Choroid plexus epithelial cell (primary cell): ENCODE measurements around the gene ZBTB7C.

Source experiments
- DNase-seq: peaks from one replicate; pipeline ENCODE4 v3.0.0-alpha.2; 2010; ENCODE audit warnings: low read depth
- H3K4me3 ChIP-seq: 2 replicates; pipeline ENCODE4 v1.5.1; 2011; ENCODE audit warnings: low read depth, mild to moderate bottlenecking, control low read depth, low read length, moderate library complexity
- CTCF ChIP-seq: conservative IDR thresholded peaks from 2 replicates; pipeline ENCODE4 v1.5.1; 2011; ENCODE audit warnings: low read depth, mild to moderate bottlenecking, control low read depth, inconsistent platforms, low read length, moderate library complexity

Gene ZBTB7C

GRCh38 chr18:48125724-48126123, 283.5 kb downstream of the ZBTB7C start:
- no peak overlapping the region for H3K4me3 ChIP-seq
- TF ChIP-seq CTCF = no peak
- no peak for DNase-seq

GRCh38 chr18:48124857-48125626, 284.1 kb downstream of the ZBTB7C start:
- no peak for TF ChIP-seq CTCF
- no peak overlapping the region for H3K4me3 ChIP-seq
- no peak for DNase-seq

DNA sequence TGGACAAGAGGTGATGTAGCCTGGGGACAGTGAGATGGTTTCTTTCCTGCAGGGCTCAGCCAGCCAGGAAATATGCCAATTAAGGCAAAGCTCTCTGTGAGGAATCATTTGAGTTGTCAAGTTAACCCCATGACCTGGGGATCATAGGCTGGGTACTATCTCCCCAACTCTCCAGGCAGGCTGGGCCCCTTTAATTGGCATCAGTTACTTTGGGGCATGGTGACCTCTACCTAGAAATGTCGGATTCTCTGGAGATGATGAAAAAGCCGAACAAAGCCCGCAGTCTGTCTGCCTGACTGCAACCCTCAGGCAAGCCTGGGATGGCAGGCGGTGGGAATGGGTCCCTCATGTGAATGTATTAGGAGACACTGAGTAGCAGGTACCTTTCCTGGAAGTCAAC, 285.2 kb downstream of the ZBTB7C start:
- TF ChIP-seq CTCF = no peak
- DNase-seq = no peak
- no peak overlapping the region for H3K4me3 ChIP-seq

- no peak for DNase-seq
- no peak for TF ChIP-seq CTCF
- H3K4me3 ChIP-seq = no peak overlapping the region
Observed at GRCh38 chr18:48123324-48123723, 285.9 kb downstream of the ZBTB7C start.

- TF ChIP-seq CTCF = no peak
- no peak overlapping the region for H3K4me3 ChIP-seq
- no peak for DNase-seq
Observed at GRCh38 chr18:48122816-48123215, 286.4 kb downstream of the ZBTB7C start.

GRCh38 chr18:48122376-48122775, 286.8 kb downstream of the ZBTB7C start:
- no peak overlapping the region for H3K4me3 ChIP-seq
- no peak for TF ChIP-seq CTCF
- no peak for DNase-seq

DNA sequence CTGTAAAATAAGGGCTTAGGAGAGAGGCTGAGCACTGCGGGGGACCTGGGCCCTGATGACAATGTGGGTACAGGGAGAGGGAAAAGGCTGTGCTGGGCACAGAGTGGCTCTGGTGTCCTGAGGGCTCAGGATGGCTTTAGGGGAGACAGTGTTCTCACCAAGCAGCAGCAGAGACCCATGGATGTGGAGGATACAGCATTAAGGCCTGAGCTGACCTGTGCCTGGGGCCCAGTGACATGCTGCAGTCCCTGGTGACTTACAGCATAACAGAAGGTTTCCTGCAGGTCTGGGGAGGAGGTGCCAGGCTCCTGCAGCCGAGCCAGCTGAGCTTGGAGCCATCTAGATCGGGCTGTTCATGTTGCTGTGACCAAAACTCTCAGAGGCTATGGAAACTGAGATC, 287.4 kb downstream of the ZBTB7C start:
- TF ChIP-seq CTCF = no peak
- no peak for DNase-seq
- H3K4me3 ChIP-seq = no peak overlapping the region
